Mucosa of descending colon (tissue), 3 donors: ENCODE data around the gene ITPRIPL2. TPM values are rescaled to one million over a fixed set of nuclear protein-coding genes. Genes with fewer than 3 reads are reported as not detected.

ENCODE experiments used
- ATAC-seq: fragments of 200-7000 bp; cut with Tn5 transposase; one replicate; pipeline ENCODE4 v1.9.1; 2020; ENCODE audit warnings: mild to moderate bottlenecking, moderate library complexity
- DNase-seq, 3 donors: peaks; one replicate each; pipeline ENCODE4 v3.0.0-alpha.2; 2020
- H3K36me3 ChIP-seq: fragments of 200-600 bp; one replicate; pipeline ENCODE4 v1.8.0; 2021; ENCODE audit warnings: low read depth, mild to moderate bottlenecking
- H3K4me1 ChIP-seq: fragments of 200-600 bp; one replicate; pipeline ENCODE4 v1.8.0; 2021; ENCODE audit warnings: low read depth, mild to moderate bottlenecking
- H3K4me3 ChIP-seq: fragments of 200-600 bp; one replicate; pipeline ENCODE4 v1.8.0; 2021; ENCODE audit warnings: mild to moderate bottlenecking
- H3K9me3 ChIP-seq: fragments of 200-600 bp; one replicate; pipeline ENCODE4 v1.8.0; 2021; ENCODE audit warnings: mild to moderate bottlenecking
- intact Hi-C, 2 donors: fragments of 100-400 bp; cut with DNase I in 1 of 2; cut with micrococcal nuclease in 1 of 2; formaldehyde crosslinking; loops; one replicate each; pipeline versions ENCODE4 v1.11.0 to v1.11.1; 2022; cut with DNase I, micrococcal nuclease
- total RNA-seq, 3 donors: library from RNA; stranded (reverse); fragmentation: NEBNext Ultra II Directional in 2 of 3; extraction: Animal tissue kit (Norgen Biotek cat#: 25700) in 2 of 3; gene quantifications; one replicate each; pipeline versions ENCODE4 v1.2.1 to v1.2.4, GENCODE V29; 2021 to 2023
- TF ChIP-seq, protein P1 (sequence below): fragments of 200-600 bp; IDR thresholded peaks from one replicate; pipeline ENCODE4 v1.8.0; 2022; ENCODE audit warnings: antibody characterized with exemption, mild to moderate bottlenecking
- donor health status: DM: no; HTN: no; CAD: no; lungs with moderate emphysema.
- donor health status: DM: no; HTN: no; CAD: no.
- donor health status: DM: no; HTN: yes; CAD: no.

Gene ITPRIPL2
- total RNA-seq, 3 donors from 2014 or later: 36.3 to 49.9 (median 36.5) TPM

DNA sequence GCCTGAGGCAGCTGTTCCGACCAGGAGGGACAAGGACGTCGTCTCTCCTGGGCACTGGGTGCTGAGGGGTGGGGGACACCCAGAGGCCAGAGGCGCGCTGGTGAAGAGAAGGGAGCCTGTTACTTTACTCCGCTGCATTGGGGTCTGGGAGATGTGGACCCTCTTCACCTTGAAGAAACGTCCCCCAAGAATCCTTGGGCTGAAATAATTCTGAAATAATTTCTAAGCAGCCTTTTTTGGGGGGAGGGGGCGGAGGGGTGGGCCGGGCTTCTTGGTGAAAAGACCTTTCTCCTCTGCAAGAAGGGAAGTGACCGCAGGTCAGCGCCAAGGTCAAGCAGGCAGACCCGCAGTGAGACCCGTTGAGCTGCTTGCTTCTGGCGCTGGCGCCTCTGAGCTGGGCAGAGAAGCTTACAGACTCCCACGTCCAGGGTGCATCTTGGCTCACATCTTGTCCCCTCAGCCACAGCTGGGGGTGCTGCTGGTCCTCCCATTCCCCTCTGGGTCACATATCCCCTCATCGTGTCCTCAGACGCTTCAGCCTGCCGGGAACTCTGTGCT lies 55.4 kb downstream of the ITPRIPL2 start:
- intact Hi-C loops: loop anchor here in 1 of 2 donors (5.0 kb wide), 1 partner anchor 82 kb away; no protein-coding TSS in a partner anchor
- DNase-seq: peak in 1 of 3 donors; percentile 39
- no peak for ATAC-seq
- TF ChIP-seq, protein P1, sequence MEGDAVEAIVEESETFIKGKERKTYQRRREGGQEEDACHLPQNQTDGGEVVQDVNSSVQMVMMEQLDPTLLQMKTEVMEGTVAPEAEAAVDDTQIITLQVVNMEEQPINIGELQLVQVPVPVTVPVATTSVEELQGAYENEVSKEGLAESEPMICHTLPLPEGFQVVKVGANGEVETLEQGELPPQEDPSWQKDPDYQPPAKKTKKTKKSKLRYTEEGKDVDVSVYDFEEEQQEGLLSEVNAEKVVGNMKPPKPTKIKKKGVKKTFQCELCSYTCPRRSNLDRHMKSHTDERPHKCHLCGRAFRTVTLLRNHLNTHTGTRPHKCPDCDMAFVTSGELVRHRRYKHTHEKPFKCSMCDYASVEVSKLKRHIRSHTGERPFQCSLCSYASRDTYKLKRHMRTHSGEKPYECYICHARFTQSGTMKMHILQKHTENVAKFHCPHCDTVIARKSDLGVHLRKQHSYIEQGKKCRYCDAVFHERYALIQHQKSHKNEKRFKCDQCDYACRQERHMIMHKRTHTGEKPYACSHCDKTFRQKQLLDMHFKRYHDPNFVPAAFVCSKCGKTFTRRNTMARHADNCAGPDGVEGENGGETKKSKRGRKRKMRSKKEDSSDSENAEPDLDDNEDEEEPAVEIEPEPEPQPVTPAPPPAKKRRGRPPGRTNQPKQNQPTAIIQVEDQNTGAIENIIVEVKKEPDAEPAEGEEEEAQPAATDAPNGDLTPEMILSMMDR: no peak
- peaks cover 16% of the 10 kb centered on the region for H3K4me1 ChIP-seq
- no peaks in the 10 kb centered on the region for H3K9me3 ChIP-seq
- H3K36me3 ChIP-seq: no peaks in the 10 kb centered on the region
- H3K4me3 ChIP-seq: no peak overlapping the region

DNA sequence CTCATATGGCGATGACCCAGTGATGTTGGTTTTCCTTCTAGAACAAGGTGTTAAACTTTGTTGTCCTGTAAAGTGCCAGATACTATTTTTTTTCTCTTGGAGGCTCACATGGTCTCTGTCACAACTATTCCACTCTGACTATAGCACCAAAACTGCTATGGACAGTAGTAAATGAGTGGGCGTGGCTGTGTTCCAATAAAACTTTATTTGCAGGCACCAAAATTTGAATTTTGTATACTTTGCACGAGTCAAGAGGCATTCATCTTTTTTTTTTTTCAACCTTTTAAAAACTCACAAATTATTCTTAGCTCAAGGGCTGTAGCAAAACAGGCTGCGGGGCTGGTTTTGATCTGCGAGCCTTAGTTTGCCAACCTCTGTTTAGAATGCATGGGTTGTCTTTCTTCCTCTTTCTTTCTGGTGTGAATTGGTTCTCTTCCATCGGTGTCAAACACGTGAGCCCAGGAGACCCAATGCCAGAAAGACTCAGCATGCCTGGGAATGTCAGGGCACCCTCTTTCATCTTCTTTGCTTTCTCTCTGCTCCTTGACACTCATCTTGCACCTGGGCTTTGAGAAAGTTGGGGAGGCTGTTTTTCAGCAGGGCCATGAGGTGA lies 56.4 kb downstream of the ITPRIPL2 start:
- no peak overlapping the region for H3K4me3 ChIP-seq
- H3K9me3 ChIP-seq: no peaks in the 10 kb centered on the region

More for the DNA sequence above, 56.4 kb downstream of the ITPRIPL2 start:
- ATAC-seq (no peak), DNase-seq (no peak)
- H3K4me1 ChIP-seq: peaks cover 16% of the 10 kb centered on the region
- TF ChIP-seq, protein P1: no peak
- no peaks in the 10 kb centered on the region for H3K36me3 ChIP-seq
- intact Hi-C loops: no loop called here

Other genes starting within 250 kb of the ITPRIPL2 start
- gene SMG1, start 187.6 kb upstream of the ITPRIPL2 start, total RNA-seq: 100 to 1,000 TPM in 2 of 3 donors, 10 to 100 TPM in 1; 94.8 to 147 (median 126) TPM
- gene TMC7, start 130.0 kb upstream of the ITPRIPL2 start, total RNA-seq: 10 to 100 TPM in 1 of 3 donors, 1 to 10 TPM in 2; 5.4 to 12.4 (median 9.2) TPM
- 10 to 100 TPM; 30.3 to 34.2 (median 34.1) TPM for gene COQ7, start 46.4 kb upstream of the ITPRIPL2 start, total RNA-seq
- 10 to 100 TPM in 1 of 3 donors, 1 to 10 TPM in 2; 4.9 to 13.3 (median 5.9) TPM for gene SYT17, start 54.3 kb downstream of the ITPRIPL2 start, total RNA-seq
- not detected for gene CLEC19A, start 171.8 kb downstream of the ITPRIPL2 start, total RNA-seq